Stimulated activated CD4-positive, alpha-beta T cell treated with anti-CD3 and anti-CD28 coated beads, Interleukin-1b, Interleukin-23, amount 100 ng/mL, for 4 hours (primary cell): ENCODE data around the gene GZF1.

Source experiments
- DNase-seq, 2 donors: peaks; one replicate each; pipeline ENCODE4 v3.0.0-alpha.2; 2020; ENCODE audit warnings: low read depth in 2 of 2

The GZF1 gene

DNA sequence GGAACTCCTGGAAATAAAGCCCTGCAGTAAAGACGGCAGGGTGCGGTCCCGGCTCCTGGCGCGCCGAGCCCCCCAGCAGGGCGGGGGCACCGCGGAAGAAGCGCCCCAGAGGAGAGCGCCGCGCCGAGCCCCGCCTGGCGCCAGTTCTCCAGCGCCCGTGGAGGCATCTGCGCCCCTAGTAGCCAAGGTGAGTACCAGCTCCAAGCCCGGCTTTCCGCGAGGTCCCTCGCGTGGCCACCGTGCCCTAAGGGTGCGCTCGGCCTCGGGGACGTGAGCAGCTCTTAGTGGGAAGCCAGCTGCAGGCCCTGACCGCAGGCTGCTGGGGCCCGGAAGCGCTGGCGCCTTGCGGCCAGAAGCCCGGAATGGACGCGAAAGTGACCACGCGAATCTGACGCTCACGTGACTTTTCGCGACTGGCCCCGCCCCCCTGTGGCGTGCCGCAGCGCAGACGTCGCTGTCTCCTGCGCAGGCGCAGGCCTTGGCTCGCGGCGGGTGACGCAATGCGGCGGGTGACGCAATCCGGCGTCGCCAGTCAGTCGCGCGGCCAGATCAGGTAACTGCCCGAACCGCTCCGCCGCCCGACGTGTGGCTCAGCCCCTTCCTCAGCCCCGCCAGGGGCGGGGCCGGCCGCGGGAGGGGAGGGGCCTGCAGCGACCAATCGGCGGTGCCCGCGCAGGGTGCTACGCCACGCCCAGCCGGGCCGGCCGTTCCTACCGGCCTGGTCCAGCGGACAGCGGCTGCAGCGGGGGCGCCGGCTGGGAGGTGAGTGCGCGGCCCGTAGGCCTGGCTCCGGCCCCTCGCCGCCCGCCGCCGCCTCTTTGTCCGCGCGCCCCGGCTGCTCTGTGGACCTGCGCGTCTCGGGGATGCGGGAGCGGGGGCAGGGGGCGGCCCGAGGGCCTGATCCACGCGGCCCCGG, at the start of gene GZF1:
GZF1 (plus strand) TSS at position 707 of the 916 bp plus-strand sequence. CDS start 2,202 bp downstream, outside the sequence.
- DNase-seq: peak; percentile 98

DNA sequence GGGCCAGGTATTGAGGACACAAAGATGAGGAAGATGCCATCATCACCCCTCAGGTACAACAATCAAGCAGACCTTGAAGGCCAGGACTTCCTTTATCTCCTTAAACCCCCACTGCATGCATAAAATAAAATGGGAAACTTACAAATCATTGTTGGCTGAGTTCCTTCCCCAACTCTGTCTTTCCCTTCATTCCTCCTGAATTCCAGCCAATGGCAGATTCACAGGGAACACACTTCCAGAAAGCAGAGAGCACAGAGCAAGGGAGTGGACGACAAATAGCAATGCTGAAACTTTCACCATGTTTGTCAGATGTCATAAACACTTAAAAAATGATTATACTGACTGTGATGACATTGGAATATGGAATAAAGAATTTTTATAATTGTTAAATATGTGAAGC, 48.7 kb upstream of the GZF1 start:
- no peak for DNase-seq

DNA sequence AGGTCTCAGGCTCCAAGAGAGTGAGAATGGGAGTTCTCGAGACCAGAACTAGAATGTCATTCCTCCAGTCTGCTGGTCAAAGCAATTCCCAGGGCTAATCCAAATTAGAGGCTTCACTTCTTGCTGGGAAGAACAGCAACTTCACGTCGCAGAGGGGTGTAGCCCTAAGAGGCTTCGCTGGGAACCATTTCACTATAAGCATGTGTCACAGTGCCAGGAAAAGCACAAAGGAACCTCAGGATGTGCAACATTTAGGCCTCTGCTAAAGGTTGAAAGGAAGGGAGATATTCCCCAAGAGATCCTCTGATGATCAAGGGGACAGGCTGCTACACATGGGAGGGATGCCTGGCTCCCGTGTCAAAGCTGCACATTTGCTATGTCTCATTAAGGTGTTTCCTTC, 47.3 kb upstream of the GZF1 start:
- no peak for DNase-seq

DNA sequence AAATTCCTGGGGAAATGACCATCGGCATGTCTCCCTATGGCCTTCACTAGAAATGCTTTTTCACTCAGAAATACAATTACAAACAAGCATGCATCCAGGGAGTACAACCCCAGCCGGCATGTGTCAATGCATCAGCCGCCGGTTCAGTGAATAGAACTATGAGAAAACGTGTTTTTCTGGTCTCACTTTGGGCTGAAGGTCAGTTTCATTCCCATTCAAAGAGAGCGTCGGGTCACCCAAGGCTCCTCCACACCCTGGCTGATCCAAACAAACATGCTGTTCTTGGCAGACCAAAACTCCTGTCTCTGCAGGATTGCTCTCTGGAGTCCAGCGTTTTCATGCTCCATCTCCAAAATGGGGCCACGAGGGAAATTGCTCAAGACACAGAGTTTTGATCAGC, 46.9 kb upstream of the GZF1 start:
- DNase-seq: no peak

DNA sequence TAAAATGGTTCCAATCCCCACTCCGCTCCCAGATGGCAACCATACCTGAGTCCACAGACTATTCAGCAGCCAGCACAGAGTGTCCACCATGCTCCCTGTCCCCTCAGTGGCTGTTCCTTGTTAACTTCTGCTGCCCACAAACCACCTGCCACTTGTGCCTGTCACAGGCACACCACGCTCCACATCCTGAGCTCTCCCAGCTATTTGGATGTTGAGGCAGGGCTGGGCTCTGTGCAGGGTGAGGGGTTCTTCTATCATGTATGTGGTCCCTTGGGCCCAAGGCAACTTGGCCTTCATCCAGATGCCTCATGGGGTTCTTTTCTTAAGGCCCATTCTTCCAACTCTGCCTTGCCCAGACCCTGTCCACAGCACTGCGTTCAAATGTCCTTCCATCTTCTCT, 45.4 kb upstream of the GZF1 start:
- DNase-seq: no peak

DNA sequence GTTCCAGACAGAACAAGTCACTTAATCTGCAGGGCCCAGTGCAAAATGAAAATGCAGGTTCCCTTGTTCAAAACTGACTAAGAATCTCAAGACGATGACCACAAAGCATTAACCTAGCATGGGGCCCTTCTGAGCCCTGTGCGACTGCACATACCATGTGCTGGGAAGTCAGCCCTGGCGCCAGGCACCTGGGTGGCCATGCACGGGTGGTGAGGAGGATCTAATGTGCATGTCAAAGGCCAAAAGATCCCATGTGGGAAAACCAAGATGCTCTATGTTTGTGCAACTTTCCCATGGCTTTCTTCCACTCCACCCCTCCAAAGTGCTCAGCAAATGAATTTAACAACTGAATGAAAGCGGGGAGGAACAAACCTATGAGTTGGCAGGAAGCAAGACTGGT, 44.9 kb upstream of the GZF1 start:
- DNase-seq: no peak

DNA sequence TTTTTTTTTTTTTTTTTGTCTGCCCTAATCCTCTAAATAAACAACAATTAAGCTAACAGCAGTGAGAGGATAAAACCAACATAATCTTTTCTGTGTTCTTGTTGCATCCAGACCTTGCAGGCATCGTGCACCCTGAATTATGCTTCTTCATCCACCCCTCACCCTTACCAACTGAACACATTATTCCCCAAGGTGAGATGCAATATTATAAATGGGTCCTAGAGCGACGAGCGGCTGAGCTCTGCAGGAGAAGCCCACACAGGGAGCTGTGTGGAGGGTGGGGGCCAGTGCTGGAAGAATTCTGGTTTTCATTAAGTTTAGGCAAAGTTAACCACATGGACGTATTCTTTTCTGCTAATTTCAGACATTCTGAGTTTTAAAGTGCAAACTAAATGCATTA, 43.6 kb upstream of the GZF1 start:
- DNase-seq: no peak

DNA sequence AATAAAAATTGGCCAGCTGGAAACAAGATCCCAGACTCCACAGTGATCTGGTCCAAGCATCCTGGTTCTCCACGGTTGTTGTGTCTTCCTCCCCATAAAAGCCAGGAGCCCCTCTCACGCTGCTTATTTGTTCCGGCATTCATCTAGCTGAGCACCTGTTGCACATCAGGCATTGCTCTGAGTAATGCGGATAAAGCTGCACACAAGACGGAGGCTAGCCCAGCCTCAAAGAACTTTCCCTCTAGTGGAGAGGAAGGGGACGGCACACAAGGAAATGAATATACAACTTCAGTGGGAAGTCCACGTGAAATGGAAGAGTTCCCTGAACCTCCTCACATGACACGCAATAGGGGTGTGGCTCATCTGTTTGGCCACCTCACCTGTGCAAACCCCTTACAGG, 41.7 kb upstream of the GZF1 start:
- DNase-seq: no peak

DNA sequence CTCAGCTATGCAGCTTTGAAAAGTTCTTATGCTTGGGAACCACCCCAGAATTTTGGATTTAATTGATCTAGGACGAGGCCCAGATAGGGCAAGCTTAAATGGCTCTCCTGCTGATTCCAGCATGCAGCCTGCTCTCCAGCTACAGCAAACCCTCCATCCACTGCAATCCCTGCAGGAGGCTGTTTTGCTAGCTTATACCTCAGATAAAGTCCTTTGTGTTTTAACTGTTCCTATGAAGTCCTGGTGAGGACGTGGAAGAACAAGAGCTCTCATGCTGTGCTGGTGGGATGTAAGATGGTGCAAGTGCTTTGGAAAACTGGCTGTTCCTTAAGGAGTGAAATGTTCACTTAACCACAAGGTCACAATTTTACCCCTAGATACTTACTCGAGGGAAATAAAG, 36.9 kb upstream of the GZF1 start:
- DNase-seq: no peak

DNA sequence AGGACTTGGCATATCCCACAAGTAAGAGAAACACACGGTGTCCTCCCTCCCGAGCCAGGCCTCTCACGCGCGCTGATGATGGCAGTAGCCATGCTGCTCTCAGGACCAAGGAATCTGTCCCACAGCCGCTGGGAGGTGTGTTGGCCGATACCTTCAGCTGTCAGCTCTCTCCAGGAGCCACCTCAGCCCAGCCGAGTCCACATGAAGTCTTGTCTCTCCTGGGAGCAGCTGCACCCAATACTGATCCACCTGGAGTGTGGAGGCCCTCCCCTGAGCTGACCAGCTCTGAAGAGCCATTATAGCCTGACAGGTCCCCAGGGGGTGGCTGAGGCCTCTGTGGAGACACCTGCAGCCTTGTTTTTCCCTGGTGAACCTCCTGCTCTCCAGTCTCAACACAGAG, 35.2 kb upstream of the GZF1 start:
- DNase-seq: no peak

DNA sequence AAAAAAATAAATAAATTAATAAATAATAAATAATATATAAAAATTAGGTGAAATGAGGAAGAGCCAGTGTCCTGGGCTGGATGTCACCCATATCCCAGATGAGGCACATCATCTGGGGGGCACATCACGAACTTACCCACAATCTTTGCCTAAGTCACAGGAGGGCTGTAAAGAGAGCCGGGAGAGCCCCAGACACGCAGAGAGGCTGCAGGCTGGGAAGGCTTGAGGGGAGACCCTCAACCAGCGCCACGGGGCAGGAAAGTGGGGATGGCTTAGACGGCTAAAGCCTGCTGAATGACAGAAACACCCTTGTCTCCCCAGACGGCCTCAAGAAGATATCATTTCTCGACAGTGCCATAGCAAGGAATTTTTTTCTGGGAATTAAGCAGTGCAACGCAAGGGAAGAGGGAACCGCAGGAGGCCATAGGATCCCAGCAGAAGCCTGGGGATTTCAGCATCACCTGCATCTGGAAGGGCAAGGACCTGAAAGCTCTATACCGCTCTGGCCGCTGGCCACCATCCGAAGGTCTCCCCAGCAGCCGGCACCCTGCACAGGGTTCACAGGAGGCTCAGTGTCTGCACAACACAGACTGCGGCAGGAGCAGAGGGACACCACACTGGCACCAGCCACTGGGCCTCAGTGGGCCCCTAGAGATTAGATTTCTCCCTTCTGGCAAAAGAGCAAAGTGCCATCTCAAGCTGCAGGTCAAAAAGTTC, 34.2 kb upstream of the GZF1 start:
- DNase-seq: no peak

DNA sequence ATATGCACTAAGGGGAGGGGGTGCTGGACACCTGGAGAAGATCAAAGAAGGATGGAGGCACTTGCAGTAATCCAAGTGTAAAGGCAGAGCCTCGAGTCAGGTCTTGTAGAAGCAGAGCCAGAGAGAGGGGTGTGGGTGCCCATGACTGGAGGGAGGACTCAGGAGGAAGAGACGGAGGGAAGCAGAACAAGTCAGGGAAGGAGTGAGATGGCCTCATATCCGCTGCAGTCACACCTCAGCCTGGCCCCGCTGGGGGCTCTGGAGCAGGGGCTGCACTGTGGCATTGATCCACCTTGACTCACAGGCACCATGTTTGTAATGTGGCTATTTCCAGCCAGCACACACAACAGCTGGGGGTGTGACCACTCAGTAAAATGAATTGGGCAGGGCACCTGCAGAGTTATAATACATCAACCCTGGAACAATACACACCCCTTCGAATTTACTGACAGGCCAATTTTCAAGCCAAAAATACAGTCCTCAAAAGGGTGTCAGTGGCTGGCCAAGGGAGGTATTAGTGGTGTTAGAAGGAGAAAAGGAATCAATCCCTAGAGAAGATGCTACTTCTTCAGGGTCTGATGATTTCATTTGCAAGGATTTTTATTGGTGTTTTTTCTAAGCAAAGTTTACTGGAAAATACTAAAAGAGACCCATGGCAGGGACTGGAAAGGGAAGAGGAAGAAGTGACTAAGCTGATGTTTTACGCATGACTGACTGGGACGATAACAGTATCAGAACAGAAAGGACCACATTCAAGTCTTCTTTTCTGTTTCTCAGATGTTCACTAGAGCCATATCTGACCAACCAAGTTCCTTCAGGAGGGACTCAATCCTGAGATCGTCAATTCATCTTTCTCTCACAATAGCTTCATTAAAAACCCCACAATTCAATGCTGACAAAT, 30.3 kb upstream of the GZF1 start:
- no peak for DNase-seq

DNA sequence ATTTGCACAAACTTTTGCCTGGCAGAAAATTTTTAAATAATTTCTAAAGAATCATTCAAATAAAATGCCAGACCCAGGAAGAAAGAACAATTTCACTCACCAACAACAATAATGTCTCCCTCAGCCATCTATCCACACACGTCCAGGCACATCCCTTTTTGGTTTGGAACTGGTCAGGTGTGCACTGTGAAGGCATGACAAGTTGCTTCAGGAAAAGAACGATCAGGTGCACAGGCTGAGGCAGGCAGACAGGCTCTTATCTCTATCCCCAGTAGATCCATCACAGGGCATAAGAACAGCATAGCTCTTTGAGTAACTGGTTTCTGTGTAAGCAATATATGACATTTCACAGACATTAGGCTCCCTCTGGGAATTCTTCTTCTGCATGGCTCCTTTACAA, 29.5 kb upstream of the GZF1 start:
- DNase-seq: no peak

DNA sequence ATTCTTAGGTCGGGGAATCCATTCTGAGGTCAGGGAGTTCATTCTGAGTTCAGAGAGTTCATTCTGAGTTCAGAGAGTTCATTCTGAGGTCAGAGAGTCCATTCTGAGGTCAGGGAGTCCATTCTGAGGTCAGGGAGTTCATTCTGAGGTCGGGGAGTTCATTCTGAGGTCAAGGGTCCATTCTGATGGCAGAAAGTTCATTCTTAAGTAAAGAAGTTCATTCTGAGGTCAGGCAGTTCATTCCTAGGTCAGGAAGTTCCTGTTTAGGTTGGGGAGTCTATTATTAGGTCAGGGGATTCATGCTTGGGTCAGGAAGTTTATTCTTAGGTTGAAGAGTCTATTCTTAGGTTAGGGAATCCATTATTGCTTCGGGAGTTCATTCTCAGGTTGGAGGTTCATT, 27.9 kb upstream of the GZF1 start:
- DNase-seq: no peak

DNA sequence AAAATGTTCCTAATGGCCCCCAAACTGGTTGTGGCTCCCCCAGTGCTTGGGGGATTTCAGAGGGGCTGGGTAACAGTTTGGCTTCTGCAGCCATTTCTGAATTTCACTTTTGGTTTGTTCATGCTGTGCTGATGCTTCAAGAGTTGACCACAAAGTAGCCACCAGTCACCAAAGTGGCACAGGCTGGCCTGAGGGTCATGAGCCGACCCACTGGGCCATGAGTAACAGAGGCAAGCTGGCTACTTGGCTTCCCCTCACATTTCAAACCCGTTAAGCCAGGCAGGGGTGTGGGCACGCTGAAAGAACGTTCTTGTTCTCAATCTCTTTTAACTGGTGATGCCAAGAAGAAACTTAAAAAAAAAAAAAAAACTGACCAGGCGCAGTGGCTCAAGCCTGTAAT, 26.5 kb upstream of the GZF1 start:
- no peak for DNase-seq

DNA sequence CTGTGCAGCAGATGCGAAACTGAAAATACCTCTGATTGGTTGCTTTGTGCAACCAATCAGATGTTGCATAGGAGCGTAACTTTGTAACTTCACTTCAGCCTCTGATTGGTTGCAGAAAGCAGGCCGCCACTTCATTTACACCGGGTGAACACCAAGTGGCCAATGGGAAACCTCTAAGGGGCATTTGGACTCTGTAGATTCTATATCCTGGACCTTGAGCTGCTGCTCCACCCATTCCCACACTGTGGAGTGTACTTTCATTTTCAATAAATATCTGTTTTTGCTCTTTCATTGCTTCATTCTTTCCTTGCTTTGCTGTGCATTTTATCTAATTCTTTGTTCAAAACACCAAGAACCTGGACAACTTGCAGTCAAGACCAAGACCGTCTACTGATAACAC, 25.5 kb upstream of the GZF1 start:
- DNase-seq: no peak

DNA sequence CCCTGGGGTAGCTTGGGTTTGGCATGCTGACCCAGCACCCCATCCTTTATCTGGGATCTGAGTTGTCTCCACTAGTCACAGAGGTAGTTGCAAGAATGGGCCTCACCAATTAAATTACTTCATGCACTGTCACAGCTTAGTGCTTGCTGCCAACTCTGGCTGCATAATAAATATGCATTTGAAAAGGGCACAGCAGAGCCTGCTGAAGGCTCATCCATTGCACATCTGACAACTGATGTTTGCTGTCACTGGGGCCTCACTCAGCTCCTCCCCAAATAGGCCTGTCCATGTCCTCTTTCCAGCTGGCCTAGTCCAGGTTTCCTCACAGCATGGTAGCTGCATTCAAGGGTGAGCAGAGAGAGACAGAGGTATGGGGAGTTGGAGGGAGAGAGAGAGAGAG, 24.7 kb upstream of the GZF1 start:
- DNase-seq: no peak

DNA sequence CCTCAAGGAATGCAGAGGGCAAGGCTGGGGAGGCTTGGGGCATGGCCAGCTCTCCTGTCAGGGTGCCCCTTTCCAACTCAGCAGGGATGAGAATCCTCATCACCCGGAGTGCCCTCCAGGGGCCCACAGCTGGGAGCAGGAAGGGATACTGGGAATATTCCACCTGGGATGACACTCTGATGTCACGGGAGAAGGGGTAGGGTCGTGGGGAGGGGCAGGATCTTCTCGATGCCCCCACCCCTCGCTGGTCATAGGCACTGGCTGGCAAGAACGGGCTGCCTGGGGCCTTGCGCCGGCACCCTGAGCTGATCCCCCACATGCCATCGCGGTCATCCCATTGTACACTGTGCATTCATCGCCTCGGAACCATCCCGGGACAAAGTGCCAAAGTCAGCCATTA, 22.0 kb upstream of the GZF1 start:
- no peak for DNase-seq

DNA sequence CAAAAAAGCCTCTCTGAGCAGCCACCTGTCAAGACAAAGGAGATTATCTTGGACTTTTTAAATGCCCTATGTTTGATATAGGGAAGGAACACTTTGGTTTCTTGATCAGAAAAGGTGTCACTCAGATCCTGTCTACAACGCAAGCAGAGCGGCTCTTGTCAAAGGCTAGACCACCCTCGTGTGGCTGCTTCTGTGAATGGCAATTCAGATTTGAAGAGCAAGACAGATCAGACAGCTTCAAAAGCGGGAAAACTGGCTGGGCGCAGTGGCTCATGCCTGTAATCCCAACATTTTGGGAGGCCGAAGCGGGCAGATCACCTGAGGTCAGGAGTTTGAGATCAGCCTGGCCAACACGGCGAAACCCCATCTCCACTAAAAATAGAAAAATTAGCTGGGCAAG, 21.5 kb upstream of the GZF1 start:
- no peak for DNase-seq

DNA sequence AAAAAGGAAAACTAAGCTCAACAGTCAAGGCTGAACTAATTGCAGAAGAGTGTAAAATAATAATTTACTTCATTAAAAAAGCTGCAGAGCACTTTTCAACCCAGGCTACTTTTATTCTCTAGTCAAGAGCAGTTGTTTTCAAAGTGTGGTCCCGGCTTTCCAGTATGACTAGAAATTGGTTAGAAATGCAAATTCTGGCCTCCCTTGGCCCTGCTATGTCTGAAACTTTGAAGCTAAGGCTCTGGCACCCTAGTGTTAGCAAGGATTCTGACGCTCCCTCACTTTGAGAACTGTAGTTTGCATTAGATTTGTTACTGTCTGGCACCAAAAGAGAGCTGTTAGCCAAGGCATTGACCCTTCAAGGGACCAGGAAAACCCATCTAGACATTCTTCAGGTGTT, 20.9 kb upstream of the GZF1 start:
- DNase-seq: no peak

DNA sequence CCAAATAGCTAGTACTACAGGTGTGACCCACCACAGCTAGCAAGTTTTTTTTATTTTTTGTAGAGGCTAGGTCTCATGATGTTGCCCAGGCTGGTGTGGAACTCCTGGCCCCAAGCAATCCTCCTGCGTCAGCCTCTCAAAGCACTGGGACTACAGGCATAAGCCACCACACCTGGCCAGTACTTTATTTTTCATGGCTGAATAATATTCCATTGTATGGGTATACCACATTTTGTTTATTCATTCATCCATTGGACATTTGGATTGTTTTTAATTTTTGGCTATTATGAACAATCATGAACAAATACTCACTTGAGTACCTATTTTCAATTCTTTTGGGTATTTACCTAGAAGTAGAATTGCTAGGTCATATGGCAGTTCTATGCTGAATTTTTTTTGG, 18.4 kb upstream of the GZF1 start:
- no peak for DNase-seq

DNA sequence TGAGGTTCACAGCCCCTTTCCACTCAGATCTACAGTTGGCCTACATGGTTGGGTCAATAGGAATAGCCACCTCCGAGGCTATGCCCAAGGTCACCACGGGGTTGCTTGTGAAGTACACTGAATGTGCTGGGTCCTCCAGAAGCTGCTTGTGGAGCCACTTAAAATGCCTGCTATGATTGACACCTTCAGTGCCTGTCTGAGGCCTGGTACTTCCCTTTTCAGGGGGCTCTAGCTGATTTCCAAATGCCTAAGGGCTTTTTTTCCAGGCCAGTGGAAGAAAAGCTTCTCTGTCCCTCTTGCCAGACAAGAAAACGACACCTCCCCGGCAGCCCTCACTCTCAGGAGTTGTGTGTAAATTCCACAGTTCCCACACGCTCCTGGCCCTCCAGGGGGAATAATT, 17.6 kb upstream of the GZF1 start:
- DNase-seq: no peak
